ENCODE data around the gene MXD4.

MXD4 gene

DNA sequence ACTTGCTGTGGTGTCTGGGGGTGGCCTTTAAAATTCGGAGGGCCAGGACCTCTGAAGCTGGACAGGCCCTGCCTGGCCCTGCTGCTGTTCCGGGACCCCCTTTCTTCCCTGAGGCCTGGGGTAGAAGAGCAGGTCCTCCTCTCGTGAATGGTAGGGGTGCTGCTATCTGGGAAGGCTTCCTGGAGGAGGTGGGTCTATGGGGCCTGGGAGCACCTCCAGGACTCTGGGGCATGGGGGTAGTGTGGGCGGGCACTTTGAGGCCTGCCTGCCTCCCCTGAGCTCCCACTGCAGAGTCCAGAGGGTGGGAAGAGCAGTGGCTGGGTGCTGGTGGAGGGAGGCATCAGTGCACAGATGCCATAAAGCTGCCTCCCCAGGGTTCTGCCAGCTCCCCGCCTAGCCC is 4.9 kb upstream of the MXD4 start:
- Histone ChIP-seq H3K27me3 (replicated peaks in 2 of 5; ENCODE audit: control insufficient read depth in 4 of 5, insufficient read depth in 5 of 5, low read length in 4 of 5) (no peaks in the 10 kb centered on the region), H3K4me1 (ENCODE audit: control extremely low read depth in 1 of 4, control insufficient read depth in 4 of 4, insufficient read depth in 4 of 4, low read length in 3 of 4) (peaks cover 0 to 10% (median 8%) of the 10 kb centered on the region in 4 experiments), H3K9me3 (ENCODE audit: control extremely low read depth in 1 of 5, control insufficient read depth in 4 of 5, insufficient read depth in 2 of 5, low read depth in 1 of 5, low read length in 4 of 5) (no peaks in the 10 kb centered on the region), H3K4me3 (ENCODE audit: control insufficient read depth in 1 of 7, extremely low read depth in 1 of 7, insufficient read depth in 4 of 7, low read depth in 2 of 7, low read length in 6 of 7) (no peak overlapping the region), H3K36me3 (ENCODE audit: control insufficient read depth in 4 of 4, insufficient read depth in 4 of 4, low read length in 3 of 4) (no peaks in the 10 kb centered on the region), H3K27ac (ENCODE audit: insufficient read depth in 1 of 2, low read depth in 1 of 2, low read length in 2 of 2, poor library complexity in 1 of 2, severe bottlenecking in 2 of 2) (no peak overlapping the region)
- no peak for DNase-seq
- WGBS (ENCODE audit: insufficient coverage): 100% methylated on average over 3 of the region's 5 CpGs
- POLR2A ChIA-PET: no interaction called here
- CTCF ChIA-PET: interaction anchor here (1.6 kb wide), 1 partner anchor 13 kb away, joined by 6 read pairs; no protein-coding TSS in a partner anchor

DNA sequence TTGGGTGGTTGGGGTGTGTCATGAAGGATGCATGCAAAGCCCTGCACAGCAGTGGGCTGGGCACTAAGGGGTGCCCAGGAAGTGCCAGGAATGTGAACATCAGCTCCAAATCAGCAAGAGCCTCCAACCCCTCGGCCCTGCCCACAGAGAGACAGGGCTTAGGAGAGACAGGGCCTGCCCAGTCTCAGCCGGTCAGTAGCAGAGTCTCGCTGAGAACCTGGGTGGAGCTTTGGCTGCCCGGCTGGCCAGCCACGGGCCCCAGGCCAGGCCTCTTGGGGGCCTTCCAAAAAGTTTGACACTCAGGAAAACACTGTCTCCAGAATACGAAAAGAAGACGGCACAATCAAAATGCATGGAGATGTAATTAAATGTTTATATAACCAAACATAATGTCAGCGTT is 4.3 kb upstream of the MXD4 start:
- H3K4me3 ChIP-seq (ENCODE audit: control insufficient read depth in 1 of 7, extremely low read depth in 1 of 7, insufficient read depth in 4 of 7, low read depth in 2 of 7, low read length in 6 of 7): no peak overlapping the region
- ChIA-PET POLR2A (interaction anchor here (0.9 kb wide), 1 partner anchor 16 kb away, joined by 3 read pairs; no protein-coding TSS in a partner anchor), CTCF (interaction anchor here (1.1 to 1.6 kb wide), 4 partner anchors 8 to 88 kb away, joined by 3 to 6 read pairs (median 4); no protein-coding TSS in a partner anchor)
- no peak for DNase-seq
- H3K4me1 ChIP-seq (ENCODE audit: control extremely low read depth in 1 of 4, control insufficient read depth in 4 of 4, insufficient read depth in 4 of 4, low read length in 3 of 4): peaks cover 0 to 10% (median 8%) of the 10 kb centered on the region in 4 experiments
- H3K36me3 ChIP-seq (ENCODE audit: control insufficient read depth in 4 of 4, insufficient read depth in 4 of 4, low read length in 3 of 4): no peaks in the 10 kb centered on the region
- H3K27me3 ChIP-seq (replicated peaks in 2 of 5; ENCODE audit: control insufficient read depth in 4 of 5, insufficient read depth in 5 of 5, low read length in 4 of 5): no peaks in the 10 kb centered on the region
- no peaks in the 10 kb centered on the region for H3K9me3 ChIP-seq (ENCODE audit: control extremely low read depth in 1 of 5, control insufficient read depth in 4 of 5, insufficient read depth in 2 of 5, low read depth in 1 of 5, low read length in 4 of 5)
- WGBS (ENCODE audit: insufficient coverage): 98% methylated on average over 3 of the region's 8 CpGs
- no peak overlapping the region for H3K27ac ChIP-seq (ENCODE audit: insufficient read depth in 1 of 2, low read depth in 1 of 2, low read length in 2 of 2, poor library complexity in 1 of 2, severe bottlenecking in 2 of 2)

DNA sequence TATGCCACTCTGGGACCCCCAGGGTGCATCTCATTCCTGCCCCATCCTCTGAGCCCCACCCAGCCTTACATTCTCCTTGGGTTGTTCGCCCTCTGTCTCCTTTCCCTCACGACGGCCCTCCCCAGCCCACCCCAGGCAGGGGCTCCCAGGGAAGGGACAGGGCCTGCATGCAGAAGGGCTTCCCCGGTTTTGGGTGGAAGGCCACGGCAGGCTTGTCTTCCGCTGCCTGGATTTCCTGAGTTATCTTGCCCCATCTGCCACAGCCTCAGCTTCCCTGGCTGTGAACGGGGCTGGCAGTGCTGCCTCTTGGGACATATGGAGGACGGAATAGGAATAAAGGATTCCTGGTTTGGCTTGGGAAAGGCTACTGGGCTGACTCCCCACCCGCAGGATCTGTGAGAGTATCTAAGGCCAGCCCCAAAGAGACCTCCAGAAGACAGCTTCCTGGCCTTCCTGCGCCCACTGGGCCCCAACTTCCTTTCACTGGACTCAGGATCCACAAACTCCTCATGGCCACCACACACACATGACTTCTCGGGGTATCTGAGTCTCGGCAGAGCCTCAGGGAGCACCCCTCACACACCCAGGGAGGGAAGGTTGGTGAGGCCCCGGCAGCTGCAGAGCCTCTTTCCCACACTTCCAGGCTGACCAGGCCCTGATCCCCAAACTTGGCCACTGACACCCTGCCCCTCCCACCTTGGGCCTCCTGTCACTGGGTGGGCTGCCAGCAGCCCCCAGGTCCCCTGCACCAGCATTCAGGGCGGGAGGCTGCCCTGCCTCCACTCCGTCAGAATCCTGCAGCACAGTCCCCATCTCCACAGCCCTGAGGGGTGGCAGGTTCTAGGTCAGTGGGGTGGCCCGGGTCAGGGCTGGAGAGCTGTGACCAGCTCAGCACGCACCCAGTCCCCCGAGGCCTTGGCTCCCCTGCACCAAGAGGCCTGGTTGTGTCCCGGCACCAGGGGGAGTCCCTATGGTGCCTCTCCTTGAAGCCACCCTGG is 3.5 kb upstream of the MXD4 start:
- no peak overlapping the region for H3K27ac ChIP-seq (ENCODE audit: insufficient read depth in 1 of 2, low read depth in 1 of 2, low read length in 2 of 2, poor library complexity in 1 of 2, severe bottlenecking in 2 of 2)
- H3K4me3 ChIP-seq (ENCODE audit: control insufficient read depth in 1 of 7, extremely low read depth in 1 of 7, insufficient read depth in 4 of 7, low read depth in 2 of 7, low read length in 6 of 7): no peak overlapping the region
- no peak for DNase-seq
- ChIA-PET POLR2A (interaction anchor here (0.9 kb wide), 1 partner anchor 16 kb away, joined by 3 read pairs; no protein-coding TSS in a partner anchor), CTCF (interaction anchor here (1.1 to 1.6 kb wide), 5 partner anchors 9 to 89 kb away, joined by 3 to 6 read pairs (median 3); no protein-coding TSS in a partner anchor)
- H3K4me1 ChIP-seq (ENCODE audit: control extremely low read depth in 1 of 4, control insufficient read depth in 4 of 4, insufficient read depth in 4 of 4, low read length in 3 of 4): peaks cover 0 to 17% (median 15%) of the 10 kb centered on the region in 4 experiments
- no peaks in the 10 kb centered on the region for H3K9me3 ChIP-seq (ENCODE audit: control extremely low read depth in 1 of 5, control insufficient read depth in 4 of 5, insufficient read depth in 2 of 5, low read depth in 1 of 5, low read length in 4 of 5)
- no peaks in the 10 kb centered on the region for H3K27me3 ChIP-seq (replicated peaks in 2 of 5; ENCODE audit: control insufficient read depth in 4 of 5, insufficient read depth in 5 of 5, low read length in 4 of 5)
- 92% methylated on average over 16 of the region's 19 CpGs for WGBS (ENCODE audit: insufficient coverage)
- no peaks in the 10 kb centered on the region for H3K36me3 ChIP-seq (ENCODE audit: control insufficient read depth in 4 of 4, insufficient read depth in 4 of 4, low read length in 3 of 4)

DNA sequence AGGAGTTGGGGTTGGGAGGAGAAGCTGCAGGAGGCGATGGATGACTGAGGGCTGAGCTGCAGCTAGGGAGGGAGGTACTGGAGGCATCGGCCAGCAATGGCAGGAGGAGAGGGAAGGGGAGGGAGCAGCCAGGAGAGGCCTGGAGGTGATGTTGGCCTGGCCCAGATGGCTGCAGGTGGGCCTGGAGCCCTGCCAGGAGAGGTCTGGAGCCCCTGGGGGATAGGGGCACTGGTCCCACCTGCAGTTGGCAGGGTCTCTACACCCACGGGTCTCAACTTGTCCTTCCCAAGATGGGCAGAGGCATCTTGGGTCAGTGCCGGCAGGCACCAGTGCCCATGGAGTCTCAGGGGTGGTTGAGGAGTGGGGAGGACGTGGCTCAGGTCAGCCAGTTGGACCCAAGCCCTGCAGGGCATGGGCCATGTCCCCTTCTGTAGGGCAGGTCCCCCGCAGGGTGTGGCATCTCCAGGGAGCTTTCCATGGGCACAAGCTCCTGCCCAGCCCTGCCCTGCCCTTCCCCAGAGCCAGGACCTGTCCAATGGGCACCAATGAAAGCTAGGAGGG is 2.7 kb upstream of the MXD4 start:
- H3K4me1 ChIP-seq (ENCODE audit: control extremely low read depth in 1 of 4, control insufficient read depth in 4 of 4, insufficient read depth in 4 of 4, low read length in 3 of 4): peaks cover 0 to 24% (median 20%) of the 10 kb centered on the region in 4 experiments
- no peaks in the 10 kb centered on the region for H3K9me3 ChIP-seq (ENCODE audit: control extremely low read depth in 1 of 5, control insufficient read depth in 4 of 5, insufficient read depth in 2 of 5, low read depth in 1 of 5, low read length in 4 of 5)
- ChIA-PET CTCF (interaction anchor here (1.3 to 1.4 kb wide), 2 partner anchors 9 to 17 kb away, joined by 3 read pairs; no protein-coding TSS in a partner anchor), POLR2A (no interaction called here)
- H3K4me3 ChIP-seq (ENCODE audit: control insufficient read depth in 1 of 7, extremely low read depth in 1 of 7, insufficient read depth in 4 of 7, low read depth in 2 of 7, low read length in 6 of 7): no peak overlapping the region
- H3K27me3 ChIP-seq (replicated peaks in 2 of 5; ENCODE audit: control insufficient read depth in 4 of 5, insufficient read depth in 5 of 5, low read length in 4 of 5): no peaks in the 10 kb centered on the region
- H3K27ac ChIP-seq (ENCODE audit: insufficient read depth in 1 of 2, low read depth in 1 of 2, low read length in 2 of 2, poor library complexity in 1 of 2, severe bottlenecking in 2 of 2): no peak overlapping the region
- peaks cover 0 to under 1% (median 0%) of the 10 kb centered on the region in 4 experiments for H3K36me3 ChIP-seq (ENCODE audit: control insufficient read depth in 4 of 4, insufficient read depth in 4 of 4, low read length in 3 of 4)
- 95% methylated on average over 6 of the region's 6 CpGs for WGBS (ENCODE audit: insufficient coverage)
- no peak for DNase-seq

DNA sequence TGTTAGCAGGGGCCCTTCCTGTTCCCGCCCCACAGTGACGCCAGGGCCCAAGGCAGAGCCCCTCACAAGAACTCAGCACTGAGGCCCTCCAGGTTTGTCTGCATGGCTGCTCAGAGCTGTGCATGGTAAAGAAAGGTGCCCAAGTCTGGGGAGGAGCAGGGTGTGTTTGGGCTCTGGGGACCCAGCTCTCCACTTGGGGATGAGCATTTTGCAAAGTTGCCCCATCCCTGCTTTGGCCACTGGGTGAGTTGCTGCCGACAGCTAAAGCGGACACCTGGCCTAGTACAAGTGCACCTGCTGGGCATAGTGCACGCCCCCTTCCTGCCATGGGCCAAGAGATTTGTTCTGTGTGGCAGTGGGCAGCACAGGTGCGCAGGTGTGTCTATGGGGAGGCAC is 2.0 kb upstream of the MXD4 start:
- Histone ChIP-seq H3K27ac (ENCODE audit: insufficient read depth in 1 of 2, low read depth in 1 of 2, low read length in 2 of 2, poor library complexity in 1 of 2, severe bottlenecking in 2 of 2) (no peak overlapping the region), H3K36me3 (ENCODE audit: control insufficient read depth in 4 of 4, insufficient read depth in 4 of 4, low read length in 3 of 4) (peaks cover 0 to 7% (median 1%) of the 10 kb centered on the region in 4 experiments), H3K27me3 (replicated peaks in 2 of 5; ENCODE audit: control insufficient read depth in 4 of 5, insufficient read depth in 5 of 5, low read length in 4 of 5) (no peaks in the 10 kb centered on the region), H3K4me3 (ENCODE audit: control insufficient read depth in 1 of 7, extremely low read depth in 1 of 7, insufficient read depth in 4 of 7, low read depth in 2 of 7, low read length in 6 of 7) (no peak overlapping the region), H3K9me3 (ENCODE audit: control extremely low read depth in 1 of 5, control insufficient read depth in 4 of 5, insufficient read depth in 2 of 5, low read depth in 1 of 5, low read length in 4 of 5) (no peaks in the 10 kb centered on the region), H3K4me1 (ENCODE audit: control extremely low read depth in 1 of 4, control insufficient read depth in 4 of 4, insufficient read depth in 4 of 4, low read length in 3 of 4) (peaks cover 0 to 31% (median 20%) of the 10 kb centered on the region in 4 experiments)
- ChIA-PET CTCF (interaction anchor here (0.7 kb wide), 1 partner anchor 90 kb away, joined by 3 read pairs; no protein-coding TSS in a partner anchor), POLR2A (no interaction called here)
- WGBS (ENCODE audit: insufficient coverage): 93% methylated on average over 5 of the region's 6 CpGs
- no peak for DNase-seq

DNA sequence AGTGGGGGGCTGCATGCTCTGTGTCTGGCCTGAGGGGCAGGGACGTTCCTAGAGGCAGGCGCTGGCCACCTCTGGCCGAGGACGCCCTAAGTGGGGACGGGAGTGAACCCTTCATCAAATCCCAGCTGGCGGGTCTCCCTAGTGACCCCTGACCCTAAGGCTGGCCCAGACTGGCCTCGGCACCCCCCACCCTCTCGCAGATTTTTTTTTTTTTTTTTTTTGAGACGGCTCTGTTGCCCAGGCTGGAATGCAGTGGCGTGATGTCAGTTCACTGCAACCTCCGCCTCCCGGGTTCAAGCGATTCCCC is 988 bp upstream of the MXD4 start:
- no peak for DNase-seq
- peak overlapping the region in 6 of 7 experiments; percentile 15 to 79 (median 64) for H3K4me3 ChIP-seq (ENCODE audit: control insufficient read depth in 1 of 7, extremely low read depth in 1 of 7, insufficient read depth in 4 of 7, low read depth in 2 of 7, low read length in 6 of 7)
- peak overlapping the region; percentile 82 to 88 for H3K27ac ChIP-seq (ENCODE audit: insufficient read depth in 1 of 2, low read depth in 1 of 2, low read length in 2 of 2, poor library complexity in 1 of 2, severe bottlenecking in 2 of 2)
- no peaks in the 10 kb centered on the region for H3K27me3 ChIP-seq (replicated peaks in 2 of 5; ENCODE audit: control insufficient read depth in 4 of 5, insufficient read depth in 5 of 5, low read length in 4 of 5)
- WGBS (ENCODE audit: insufficient coverage): 41% methylated on average over 8 of the region's 13 CpGs
- ChIA-PET CTCF (interaction anchor here (0.6 to 0.9 kb wide), 4 partner anchors 19 to 226 kb away, joined by 3 read pairs; no protein-coding TSS in a partner anchor), POLR2A (interaction anchor here (0.7 to 1.9 kb wide), 4 partner anchors 15 to 149 kb away, joined by 4 to 9 read pairs (median 7); no protein-coding TSS in a partner anchor)
- peaks cover 0 to 17% (median 6%) of the 10 kb centered on the region in 4 experiments for H3K36me3 ChIP-seq (ENCODE audit: control insufficient read depth in 4 of 4, insufficient read depth in 4 of 4, low read length in 3 of 4)
- H3K4me1 ChIP-seq (ENCODE audit: control extremely low read depth in 1 of 4, control insufficient read depth in 4 of 4, insufficient read depth in 4 of 4, low read length in 3 of 4): peaks cover 0 to 31% (median 20%) of the 10 kb centered on the region in 4 experiments
- H3K9me3 ChIP-seq (ENCODE audit: control extremely low read depth in 1 of 5, control insufficient read depth in 4 of 5, insufficient read depth in 2 of 5, low read depth in 1 of 5, low read length in 4 of 5): no peaks in the 10 kb centered on the region

Data from common myeloid progenitor, CD34-positive (primary cell).